ENCODE results near the gene NPHP4.

NPHP4 gene

GRCh38 chr1:5839161-5839880 lies 152.9 kb downstream of the NPHP4 start:
- Histone ChIP-seq H3K79me2 (no peaks in the 10 kb centered on the region), H3K27me3 (ENCODE audit: control insufficient read depth, insufficient read depth, low read length) (no peaks in the 10 kb centered on the region), H3K36me3 (ENCODE audit: control insufficient read depth, insufficient read depth, low read length) (no peaks in the 10 kb centered on the region), H2AFZ (no peak overlapping the region), H3K4me3 (ENCODE audit: low read depth, low read length) (no peak overlapping the region), H3K9ac (no peak overlapping the region), H3K9me3 (ENCODE audit: control insufficient read depth, low read length) (no peaks in the 10 kb centered on the region), H3K4me1 (no peaks in the 10 kb centered on the region), H3K27ac (no peak overlapping the region), H3K4me2 (ENCODE audit: low read length) (no peak overlapping the region)
- no peak for TF ChIP-seq CTCF (IDR thresholded peaks at IDR 0.05)

DNA sequence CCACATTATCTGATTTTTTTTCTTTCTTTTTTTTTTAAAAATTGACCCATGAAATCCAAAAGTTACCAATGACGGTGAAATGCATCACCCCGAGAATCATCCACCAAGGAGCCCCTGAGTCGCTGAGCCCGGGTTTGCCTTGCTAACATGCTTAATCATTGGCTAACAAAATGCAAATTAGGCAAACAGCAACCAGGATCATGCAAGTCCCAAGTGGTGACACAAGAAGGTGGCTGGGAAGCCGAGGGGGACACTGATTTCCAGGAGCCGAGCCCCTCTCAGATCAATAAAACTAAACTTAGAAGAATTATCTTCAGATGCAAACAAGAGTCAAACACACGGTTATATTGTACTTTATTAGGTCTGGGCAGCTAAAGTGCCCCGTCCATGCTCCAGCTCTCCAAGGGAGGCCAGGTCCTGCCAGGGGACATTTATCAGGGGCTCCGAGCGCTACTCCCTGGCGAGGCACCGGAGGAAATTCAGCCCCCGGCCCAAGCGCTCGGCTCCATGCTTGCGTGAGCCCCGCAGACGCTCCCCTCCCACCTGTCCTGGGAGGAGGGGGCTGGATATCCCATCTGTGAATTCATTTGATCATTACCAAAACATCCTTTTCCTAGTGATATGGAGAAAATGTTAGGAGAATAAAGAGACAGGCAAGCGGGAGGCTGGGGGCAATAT lies 154.1 kb downstream of the NPHP4 start:
- Histone ChIP-seq H3K79me2 (no peaks in the 10 kb centered on the region), H3K9ac (no peak overlapping the region), H3K36me3 (ENCODE audit: control insufficient read depth, insufficient read depth, low read length) (no peaks in the 10 kb centered on the region), H3K27ac (no peak overlapping the region), H2AFZ (no peak overlapping the region), H3K4me2 (ENCODE audit: low read length) (no peak overlapping the region), H3K27me3 (ENCODE audit: control insufficient read depth, insufficient read depth, low read length) (no peaks in the 10 kb centered on the region), H3K9me3 (ENCODE audit: control insufficient read depth, low read length) (no peaks in the 10 kb centered on the region), H3K4me3 (ENCODE audit: low read depth, low read length) (no peak overlapping the region), H3K4me1 (no peaks in the 10 kb centered on the region)
- TF ChIP-seq CTCF (IDR thresholded peaks at IDR 0.05) = no peak

DNA sequence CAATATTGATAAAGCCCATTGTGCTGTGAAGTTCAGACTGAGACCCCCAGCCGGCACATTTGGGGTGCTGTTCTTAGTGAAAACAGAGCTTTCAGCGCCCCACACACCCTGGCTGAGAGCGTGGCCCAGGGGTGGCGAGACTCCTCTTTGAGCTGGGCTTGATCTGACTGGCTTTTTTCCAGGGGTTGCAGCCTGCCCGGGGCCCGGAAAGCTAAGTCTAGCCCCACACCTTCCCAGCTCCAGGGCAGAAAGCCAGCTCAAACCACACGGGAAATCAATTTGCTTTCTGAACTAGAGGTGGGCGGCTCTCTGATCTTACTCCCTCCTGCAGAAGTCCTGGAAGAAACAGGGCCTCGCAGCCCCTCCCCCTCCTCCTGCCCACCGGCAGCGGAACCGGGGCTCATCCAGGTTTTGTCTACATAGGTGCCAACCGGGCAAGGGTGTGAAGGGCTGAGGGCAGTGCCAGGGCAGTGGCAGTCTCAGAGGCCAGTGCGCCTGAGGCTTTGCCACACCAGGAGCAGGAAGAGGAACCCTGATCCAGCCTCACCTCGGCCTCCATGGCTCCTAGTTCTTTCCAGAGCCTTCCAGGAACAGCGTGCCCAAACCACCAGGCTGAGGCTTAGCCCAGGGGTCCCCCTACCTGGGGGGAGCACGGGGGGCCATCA lies 155.3 kb downstream of the NPHP4 start:
- Histone ChIP-seq H3K9ac (no peak overlapping the region), H3K27me3 (ENCODE audit: control insufficient read depth, insufficient read depth, low read length) (no peaks in the 10 kb centered on the region), H3K27ac (no peak overlapping the region), H2AFZ (no peak overlapping the region), H3K9me3 (ENCODE audit: control insufficient read depth, low read length) (no peaks in the 10 kb centered on the region), H3K79me2 (no peaks in the 10 kb centered on the region), H3K36me3 (ENCODE audit: control insufficient read depth, insufficient read depth, low read length) (no peaks in the 10 kb centered on the region), H3K4me2 (ENCODE audit: low read length) (no peak overlapping the region), H3K4me1 (no peaks in the 10 kb centered on the region), H3K4me3 (ENCODE audit: low read depth, low read length) (no peak overlapping the region)
- TF ChIP-seq CTCF (IDR thresholded peaks at IDR 0.05) = no peak

GRCh38 chr1:5835179-5835562 lies 157.1 kb downstream of the NPHP4 start:
- Histone ChIP-seq H3K4me2 (ENCODE audit: low read length) (no peak overlapping the region), H3K27me3 (ENCODE audit: control insufficient read depth, insufficient read depth, low read length) (no peaks in the 10 kb centered on the region), H3K4me3 (ENCODE audit: low read depth, low read length) (no peak overlapping the region), H3K4me1 (no peaks in the 10 kb centered on the region), H3K79me2 (no peaks in the 10 kb centered on the region), H3K9ac (no peak overlapping the region), H3K27ac (no peak overlapping the region), H3K36me3 (ENCODE audit: control insufficient read depth, insufficient read depth, low read length) (no peaks in the 10 kb centered on the region), H3K9me3 (ENCODE audit: control insufficient read depth, low read length) (no peaks in the 10 kb centered on the region), H2AFZ (no peak overlapping the region)
- TF ChIP-seq CTCF (IDR thresholded peaks at IDR 0.05) = no peak
